NCI-H69 (cell line): ENCODE results near the gene KLHL29.
A peak's percentile ranks its signal among the peaks of the same experiment; 100 is the strongest.

Experiments
- DNase-seq: peaks from one replicate; lab custom pipeline; 2025; lab: John Stamatoyannopoulos, UW

KLHL29 gene

DNA sequence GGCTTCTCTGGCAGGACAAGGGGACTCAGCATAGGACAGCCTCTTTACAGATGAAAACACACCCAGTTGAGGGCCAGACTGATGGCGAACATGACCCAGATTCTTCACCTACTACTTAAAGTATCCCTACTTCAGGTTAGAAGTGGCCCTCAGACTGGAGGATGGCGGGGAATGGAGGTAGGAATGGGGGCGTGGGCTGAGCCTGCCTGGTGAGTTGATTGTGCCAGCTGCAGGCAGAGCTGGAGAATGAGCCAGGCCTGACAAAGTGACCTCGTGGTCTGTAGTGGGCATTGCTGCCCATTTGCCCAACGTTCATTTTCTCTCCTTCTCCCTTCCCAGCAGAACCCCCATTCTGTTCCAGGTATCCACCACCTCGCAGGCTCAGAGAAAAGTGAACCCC, 186.1 kb downstream of the KLHL29 start:
- DNase-seq = no peak

DNA sequence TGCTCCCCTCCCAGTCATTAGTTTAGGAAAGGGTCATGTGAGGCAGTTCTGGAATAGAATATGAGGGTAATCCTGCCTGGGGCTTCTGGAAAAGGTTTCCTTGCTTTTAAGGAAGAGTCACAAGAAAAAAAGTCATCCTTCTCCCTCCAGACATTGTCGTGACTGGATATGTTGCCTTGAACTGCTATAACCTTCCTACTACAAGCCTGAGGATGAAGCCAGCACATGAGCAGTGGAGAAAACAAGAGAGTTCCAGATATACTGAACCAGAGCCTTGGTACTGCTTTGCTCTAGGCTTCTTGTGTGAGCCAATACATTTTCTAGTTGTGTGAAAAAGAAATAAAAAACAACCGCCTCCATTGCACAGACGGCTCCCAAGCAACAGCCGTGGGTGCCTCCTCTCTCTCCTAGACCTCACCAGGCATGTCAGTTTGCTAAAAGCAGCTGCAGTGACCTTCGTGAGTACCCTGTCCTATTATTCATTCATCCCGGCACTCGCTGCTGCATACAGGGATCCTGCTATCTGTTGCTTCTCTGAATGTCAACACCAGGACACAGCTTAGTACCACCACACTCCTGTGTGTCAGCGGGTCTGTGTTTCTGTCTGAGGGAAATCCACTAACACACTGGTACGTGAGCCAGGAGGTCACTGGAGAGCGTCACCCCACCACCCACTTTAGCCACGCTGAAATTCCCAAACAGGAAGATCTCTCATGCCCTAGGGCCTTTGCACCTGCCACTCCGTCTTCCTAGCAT, 186.7 kb downstream of the KLHL29 start:
- DNase-seq = no peak

DNA sequence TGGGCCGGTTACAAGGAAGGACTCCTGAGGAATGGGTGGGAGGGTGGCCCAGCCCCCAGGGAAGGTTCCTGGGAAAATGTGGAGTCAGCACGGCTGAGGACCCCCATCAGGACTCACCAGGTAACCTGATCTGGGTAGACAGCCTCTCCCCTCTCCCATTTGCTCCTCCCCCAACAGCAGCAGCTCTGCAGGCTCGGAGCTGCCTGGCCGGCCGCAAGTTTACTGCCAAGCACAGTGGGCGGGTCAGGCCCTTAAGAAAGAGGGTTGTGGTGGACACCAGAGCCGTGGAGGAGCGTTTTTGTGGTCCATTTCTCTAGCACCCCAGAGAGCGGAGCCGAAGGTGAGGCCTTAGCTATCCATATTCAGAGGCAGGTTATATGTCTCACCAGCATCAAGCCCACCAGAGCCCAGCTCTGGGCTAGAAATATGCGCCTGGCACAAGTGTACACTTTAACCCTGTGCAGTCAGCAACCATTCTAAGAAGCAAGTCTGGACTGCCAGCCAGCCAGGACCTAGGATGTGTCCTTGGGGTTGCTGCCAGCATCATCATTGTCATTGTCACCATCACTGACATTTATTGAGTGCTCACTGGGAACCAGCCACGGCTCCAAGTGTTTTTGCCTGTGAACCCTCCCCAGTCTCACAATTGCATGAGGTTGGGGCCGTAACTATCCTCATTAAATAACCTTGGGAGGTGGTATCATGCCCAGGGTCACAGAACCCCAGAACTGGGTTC, 190.1 kb downstream of the KLHL29 start:
- no peak for DNase-seq

DNA sequence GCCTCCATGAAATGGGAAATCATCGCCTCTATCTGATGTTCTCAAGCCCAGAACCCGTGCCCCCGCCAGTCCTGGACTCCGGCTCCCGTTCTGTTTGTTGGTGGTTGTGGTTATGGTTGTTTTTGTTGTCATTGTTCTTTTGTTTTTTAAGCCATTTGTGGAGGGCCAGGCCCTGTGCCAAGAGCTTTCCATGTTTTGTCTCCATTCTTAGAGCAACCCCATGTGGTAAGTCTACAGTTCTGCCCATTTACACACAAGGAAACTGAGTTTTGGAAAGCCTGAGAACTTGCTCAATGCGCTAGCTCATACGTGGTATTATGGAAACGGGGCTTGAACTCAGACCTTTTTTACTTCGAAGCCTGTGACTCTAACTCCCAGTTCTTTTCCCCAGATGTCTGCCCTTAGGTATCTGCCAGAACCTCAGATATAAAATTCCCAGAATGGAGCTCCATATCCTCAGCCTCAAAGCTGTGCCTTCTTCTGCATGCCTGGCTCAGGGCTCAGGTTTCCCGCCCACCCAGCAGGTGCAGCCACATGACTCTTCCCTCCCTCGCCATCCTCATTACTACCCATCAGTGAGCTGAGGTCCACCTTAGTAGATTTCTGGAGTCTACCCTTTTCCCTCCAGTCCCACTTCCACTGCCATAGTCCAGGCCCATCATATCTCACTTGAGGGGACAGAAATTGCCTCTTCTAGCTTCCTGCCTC, 194.1 kb downstream of the KLHL29 start:
- DNase-seq = peak; percentile 6

DNA sequence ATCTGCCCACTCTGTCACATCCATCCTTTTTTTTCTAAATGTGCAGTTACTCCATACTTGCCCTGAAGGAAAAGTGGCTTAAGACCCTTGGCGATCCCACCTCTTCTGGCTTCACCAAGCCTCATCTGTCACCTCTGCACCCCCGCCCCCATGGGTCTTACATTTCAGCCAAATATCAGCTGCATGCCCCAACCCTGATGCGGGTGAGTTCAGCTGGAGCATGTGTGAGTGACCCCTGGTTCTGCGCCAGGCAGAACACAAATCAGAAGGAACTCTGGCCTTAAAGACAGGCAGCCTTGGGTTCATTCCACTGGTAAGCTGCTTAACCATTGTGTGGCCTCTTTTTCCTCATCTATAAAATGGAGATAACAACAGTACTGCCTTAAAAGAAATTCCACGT, 194.7 kb downstream of the KLHL29 start:
- DNase-seq = no peak

DNA sequence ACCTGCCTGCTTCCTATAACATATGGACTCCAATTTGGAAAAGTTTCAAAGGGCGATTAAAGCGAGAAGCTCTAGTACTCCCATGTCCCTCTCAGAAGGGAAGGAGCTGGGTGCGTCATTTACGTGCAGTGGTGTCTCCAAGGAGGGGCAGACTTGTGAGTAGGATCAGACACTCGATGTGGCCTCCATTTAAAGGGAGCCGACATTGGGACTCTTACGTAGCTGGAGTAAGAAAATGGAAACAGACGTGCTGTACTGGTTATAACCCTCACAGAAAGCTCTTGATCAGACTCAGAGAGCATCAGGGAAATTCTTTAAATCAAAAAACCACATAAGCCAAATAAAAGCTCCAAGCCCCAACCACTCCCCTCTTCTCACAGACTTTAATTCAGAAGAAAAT, 198.5 kb downstream of the KLHL29 start:
- DNase-seq = peak; percentile 53

DNA sequence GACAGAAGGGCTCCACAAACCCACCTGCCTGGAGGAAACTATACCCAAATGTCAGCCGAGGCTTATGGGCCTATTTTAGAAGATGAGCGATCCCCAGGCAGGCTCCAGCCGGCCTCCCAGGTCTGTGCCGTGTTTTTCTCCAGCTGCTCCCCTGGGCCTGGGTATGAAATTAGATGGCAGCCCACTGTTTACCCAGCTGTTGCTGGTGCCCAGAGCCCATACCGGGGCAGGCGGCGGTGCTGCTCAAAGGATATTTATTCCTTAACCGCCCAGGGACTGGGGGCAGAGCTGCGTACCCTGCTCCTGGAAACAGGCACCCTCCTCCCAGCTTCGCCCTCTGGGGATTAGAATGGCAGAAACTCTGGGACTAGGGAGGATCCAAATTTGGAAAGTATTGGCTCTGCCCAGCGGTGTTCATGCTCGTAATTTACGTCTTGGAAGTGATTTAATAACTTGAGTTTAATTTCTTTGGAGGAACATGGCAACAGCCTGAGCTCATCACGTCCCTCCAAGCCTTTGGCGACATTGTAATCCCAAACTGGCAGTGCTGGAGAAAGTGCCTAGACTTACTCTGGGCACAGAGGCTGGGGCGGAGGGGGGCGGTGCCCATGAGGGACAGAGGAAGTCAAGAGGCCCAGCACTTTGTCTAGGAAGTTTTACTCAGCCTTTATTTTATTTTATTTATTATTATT, 199.2 kb downstream of the KLHL29 start:
- DNase-seq = peak; percentile 94

DNA sequence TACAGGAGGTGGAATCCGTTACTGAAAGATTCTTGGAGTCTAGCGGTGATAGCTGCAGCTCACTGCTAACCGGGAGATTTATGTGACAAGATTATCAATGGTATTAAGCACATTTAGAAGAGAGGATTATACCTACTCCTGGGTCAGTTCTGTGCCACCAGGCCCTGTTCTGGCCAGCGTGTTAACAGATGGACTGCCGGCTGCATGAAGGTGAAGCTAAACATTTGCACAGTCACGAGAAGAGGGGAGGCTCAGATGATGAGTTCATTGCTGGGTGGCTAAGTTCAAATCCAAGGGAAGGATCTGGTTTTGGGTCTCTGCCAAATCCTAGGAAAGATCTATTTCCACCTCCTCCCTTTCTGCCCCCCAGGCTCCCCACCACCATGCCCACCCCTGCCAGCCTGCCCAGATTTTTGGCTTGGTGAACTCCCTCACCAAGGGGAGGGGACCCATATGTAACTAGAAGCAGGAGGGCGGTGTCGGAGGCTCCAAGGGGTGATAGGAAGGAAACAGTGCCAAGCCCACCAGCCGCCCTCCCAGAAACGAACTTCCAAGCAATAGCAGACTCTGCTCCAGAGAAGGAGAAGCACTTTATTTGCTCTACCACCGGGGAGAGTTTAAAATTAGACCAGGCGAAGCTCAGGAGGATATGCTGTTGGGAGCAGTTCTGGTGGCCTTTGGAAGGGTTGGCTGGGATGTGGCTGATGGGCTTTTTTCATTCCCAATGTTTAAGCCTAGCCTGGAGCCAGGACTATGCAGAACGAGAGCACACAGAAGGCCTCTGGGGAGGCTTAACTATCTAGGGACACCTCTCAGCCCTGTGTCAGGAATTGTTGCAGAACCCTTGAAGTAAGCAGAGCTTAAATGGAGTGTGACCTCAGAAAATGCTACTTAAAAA, 200.5 kb downstream of the KLHL29 start:
- DNase-seq = peak; percentile 95

DNA sequence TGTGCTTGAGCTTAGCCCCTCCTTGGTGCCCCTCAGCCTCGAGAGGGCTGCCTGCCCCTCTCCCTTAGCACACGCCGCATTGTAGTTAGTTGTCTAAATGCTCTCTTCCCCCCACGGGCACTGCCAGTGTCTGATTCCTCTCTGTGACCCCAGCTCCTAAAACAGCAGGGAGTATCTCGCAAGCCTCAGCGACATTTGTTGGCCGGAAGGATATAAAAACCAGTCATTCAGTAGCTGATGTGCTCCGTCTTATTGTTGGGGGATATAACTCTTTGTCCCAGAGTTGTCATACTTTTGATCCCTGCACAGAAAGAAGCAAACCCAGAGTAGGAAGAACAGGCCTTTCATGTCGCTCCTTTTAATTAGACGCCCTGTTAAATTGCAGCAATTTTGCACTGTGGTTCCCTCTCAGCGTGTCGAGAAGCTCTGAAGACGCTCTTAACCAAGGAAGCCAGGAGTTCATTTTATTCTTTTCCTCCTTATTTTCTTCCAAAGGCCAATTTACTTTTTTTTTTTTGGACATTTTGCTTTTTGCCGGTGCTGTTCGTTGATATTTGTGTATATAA, 201.8 kb downstream of the KLHL29 start:
- peak; percentile 43 for DNase-seq

DNA sequence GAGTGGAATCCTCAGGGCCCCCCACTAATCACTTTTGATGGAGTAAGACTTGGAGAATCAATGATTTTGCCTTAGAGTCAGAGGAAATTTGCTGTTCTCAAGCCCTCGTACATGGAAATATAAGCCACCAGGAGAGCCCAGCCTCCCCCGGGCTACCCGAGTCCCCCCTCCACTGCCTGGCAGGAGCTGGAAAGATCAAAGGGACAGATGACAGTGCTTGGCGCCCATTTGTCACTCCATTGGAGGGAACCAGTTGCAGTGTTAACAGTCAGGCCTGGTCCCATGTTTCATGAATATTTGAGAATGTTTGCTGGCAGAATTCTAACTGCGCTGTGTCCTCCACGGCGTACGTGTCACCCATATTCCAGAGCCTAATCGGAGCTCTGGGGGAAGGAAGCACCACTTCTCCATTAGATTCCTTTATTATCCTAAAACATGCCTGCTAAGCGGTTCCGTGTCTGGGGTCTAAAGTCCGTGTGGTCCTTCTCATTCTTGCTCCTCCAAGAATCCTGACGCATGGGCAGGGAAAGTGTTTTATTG, 202.4 kb downstream of the KLHL29 start:
- DNase-seq = peak; percentile 8

DNA sequence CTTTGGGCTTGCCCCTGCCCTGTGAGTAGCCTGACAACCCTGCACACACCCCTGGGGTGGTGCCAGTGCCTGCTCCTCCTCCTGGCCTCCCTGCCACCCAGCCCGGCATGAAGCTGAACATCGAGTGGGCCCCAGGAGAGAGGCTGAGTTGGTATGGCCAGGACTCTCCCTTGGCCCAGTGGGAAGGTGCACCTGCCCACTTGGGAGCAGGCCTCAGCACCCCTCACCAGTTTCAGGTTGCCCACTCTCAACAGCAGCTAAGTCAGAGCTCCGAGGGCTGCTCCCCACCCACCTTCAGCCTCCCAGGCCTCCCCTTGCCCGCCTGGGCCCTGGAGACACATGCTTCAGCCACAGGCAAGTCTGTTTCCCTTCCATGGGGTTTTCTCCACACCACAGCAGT, 203.1 kb downstream of the KLHL29 start:
- DNase-seq = no peak

DNA sequence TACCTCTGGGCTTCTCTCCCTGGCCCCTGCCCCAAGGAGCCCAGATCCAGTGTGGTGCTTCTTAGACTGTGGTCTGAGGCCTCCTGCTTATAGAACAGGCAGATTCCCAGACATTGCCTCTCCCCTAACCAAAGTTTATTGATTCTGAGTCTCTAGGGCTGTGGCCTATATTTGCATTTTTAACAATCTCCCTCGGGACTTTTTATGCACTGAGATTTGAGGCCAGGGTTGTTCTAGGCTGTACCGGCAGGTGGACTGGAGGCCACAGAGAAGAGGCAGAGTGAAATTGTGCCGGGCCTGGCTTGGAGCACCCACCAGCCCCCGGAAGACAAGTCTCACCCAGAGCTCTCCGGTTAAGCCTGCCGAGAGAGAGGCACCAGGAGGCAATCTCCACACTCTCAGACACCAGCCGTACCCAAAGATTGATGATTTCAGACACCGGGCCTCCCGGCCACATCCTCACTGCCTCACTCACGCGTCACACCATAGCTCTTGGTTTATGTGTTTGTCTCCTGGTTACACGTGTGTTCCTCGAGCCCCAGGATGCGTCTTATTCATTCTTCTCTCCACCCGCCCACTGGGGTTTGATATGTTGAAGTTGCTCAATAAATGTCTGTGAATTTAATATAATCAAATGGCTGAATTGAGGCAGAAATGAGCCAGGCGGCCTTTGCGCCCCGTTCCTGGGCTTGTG, 203.7 kb downstream of the KLHL29 start:
- no peak for DNase-seq

DNA sequence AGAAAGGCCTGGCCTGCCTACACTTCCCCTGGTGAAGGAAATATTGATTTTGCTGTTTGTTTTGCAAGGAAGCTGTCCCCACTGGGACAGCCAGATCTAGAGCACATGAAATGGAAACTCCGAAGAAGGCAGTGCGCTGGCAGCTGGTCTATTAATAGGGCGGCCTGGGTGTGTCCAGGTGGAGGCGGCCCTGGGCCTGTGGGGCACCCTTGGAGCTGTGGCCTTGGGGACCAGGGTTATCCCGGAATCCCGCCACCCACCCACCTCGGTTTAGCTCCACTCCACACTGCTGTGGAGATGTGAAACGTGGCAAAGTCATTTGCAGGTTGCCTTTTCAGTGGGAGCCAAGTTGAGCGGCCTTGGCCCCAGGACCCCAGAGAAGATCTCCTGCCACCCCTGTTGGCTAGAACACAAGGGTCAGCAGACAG, 204.3 kb downstream of the KLHL29 start:
- DNase-seq = no peak

DNA sequence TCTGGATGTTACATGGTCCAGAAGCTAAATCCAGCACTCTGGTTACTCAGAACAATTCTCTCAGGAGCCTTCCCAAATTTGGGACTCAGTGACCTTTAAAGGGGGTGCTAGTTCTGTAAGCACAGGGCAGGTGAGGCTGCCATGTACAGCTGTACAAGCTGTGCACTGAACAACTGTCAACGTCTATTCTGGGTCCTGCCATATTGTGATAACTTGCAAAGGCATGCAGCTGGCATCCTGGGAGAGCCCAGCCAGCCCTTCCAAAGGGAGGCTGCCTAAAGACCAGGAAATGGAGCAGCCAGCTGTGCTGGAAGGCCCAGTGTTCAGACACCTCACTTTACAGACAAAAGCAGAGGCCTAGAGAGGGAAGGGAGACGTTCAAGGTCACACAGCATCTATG, 204.8 kb downstream of the KLHL29 start:
- peak; percentile 42 for DNase-seq

DNA sequence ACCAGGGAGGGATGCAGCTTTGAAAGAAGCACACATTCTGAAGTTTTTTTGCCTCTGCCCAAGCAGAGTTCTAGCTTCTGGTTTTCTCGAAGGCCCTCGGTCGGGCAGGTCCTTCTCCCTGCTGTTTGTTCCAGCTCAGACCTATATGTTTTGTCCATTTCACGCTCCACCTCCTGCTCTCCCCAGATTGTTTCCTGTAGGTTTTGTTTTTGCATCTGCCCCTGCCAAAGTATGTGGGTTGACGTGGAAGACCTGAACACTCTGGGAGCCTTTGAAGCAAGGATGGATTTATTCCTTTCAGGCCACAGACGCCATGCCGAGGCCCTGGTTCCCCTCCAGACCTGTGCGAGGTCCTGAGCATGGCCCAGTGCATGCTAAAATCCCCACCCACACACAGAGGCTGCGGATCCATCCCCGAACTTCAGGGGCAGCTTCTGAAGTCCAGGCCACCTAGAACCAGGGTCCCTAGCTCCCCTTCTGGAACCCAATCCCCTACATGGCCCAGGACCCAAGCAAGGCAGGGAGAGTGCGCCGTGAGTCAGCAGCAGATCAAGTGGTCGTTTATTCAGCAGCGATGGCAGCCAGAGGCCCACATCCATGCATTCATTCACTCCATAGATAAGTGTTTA, 205.4 kb downstream of the KLHL29 start:
- DNase-seq = no peak

DNA sequence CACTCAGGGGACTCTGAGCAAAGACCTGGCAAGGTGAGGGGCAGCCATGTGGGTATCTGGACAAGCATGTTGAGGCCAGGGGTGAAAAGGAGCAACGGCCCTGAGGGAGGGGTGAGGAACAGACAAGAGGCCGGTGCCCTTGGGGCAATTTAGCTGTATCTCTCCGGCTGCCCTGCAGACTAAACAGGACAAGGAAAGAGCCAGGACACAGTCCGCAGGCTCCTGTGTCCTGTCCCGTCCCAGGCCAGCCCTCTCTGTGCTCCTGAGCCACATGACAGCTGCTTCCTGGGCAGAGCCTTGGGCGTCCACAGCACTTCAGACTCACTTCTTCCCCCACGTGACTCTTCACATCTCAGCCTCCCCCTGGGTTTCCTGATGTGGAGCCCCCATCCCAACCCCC, 206.1 kb downstream of the KLHL29 start:
- no peak for DNase-seq

DNA sequence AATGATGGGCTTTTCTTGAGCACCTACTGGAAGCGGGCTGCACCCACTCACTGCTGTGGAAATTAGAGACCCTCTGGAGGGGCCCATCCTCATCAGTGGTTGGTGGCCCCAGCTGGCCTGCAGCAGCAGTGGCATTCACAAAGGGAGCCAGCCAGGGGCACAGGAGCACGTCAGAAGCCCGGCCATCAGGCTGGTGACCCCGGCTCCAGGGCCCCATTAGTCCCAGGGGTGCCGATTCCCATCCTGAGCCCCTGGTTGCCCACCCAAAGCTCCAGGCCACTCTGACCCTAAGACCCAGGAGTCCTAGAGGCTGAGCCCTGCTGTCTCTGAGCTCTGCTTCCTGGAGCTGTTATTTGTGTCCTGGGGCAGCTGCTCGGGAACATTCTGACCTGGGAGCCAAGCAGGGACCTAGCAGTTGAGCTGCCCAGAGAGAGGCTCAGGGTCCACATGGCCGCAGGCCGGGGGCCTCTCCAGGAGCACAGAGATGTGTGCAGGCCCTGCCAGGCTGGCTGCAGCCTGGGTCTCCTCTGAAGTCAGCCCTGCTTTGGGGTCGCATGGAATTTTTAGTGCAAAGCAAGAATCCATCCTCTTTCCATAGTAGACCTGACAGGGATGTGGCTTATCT, 207.2 kb downstream of the KLHL29 start:
- DNase-seq = no peak

DNA sequence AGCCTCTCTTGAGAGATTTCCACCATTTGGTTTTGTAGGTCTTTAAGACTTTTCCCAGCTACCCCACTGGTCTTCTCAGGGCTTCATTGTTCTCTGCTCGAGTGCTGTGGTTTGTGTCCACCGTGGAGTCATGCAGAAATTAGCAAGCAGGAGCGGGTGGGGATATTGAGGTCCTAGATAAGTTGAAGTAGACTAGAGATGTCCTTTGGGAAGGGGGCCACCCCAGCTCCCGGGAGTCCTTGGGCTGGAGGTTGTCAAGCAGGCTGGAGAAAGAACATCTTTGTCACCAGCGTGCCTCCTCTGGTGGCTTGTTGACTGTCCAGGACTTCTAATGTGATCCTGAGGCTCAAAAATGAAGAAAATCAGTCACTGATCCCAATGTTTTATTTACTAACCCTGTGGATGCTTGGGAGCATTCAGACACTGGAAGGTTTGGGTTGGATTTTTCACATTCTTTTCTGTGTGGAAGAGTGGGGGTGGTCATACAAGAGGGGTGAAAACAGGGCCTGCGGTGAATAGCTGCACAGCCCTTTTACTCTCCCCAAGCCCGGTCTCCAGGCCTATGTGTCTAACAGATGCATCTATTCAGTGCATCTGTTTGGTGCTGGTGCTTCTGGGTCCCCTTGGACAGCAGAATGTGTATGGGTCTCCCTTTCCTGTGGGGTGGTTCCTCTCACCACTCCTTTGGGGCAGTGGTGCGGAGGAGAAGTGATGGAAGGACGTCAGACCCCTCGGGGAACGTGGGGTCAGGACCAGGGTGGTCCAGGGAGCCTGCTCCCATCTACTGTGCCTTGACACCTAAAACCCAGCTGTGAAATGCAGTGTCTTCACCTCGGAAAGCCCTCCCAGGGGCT, 208.1 kb downstream of the KLHL29 start:
- no peak for DNase-seq
